Gastroesophageal sphincter (tissue), 3 donors: ENCODE data around the gene MEGF6.

ENCODE experiments used
- POLR2A ChIP-seq, 2 donors: fragments of 450-650 bp; IDR thresholded peaks; one replicate each; pipeline ENCODE4 v1.6.1; 2017; ENCODE audit warnings: antibody characterized with exemption in 2 of 2, mild to moderate bottlenecking in 2 of 2, moderate library complexity in 1 of 2
- TF ChIP-seq, protein P1 (sequence below), 4 experiments: fragments of 200-600 bp in 2 of 4; fragments of 450-650 bp in 2 of 4; sonication (generic) in 1 of 4; IDR thresholded peaks; one replicate each; pipeline ENCODE4 v1.5.1; 2017 to 2019; ENCODE audit warnings: antibody characterized with exemption in 4 of 4, mild to moderate bottlenecking in 2 of 4, moderate library complexity in 2 of 4

GRCh38 chr1:3563125-3563524, 48.2 kb downstream of the MEGF6 start:
- TF ChIP-seq, protein P1, sequence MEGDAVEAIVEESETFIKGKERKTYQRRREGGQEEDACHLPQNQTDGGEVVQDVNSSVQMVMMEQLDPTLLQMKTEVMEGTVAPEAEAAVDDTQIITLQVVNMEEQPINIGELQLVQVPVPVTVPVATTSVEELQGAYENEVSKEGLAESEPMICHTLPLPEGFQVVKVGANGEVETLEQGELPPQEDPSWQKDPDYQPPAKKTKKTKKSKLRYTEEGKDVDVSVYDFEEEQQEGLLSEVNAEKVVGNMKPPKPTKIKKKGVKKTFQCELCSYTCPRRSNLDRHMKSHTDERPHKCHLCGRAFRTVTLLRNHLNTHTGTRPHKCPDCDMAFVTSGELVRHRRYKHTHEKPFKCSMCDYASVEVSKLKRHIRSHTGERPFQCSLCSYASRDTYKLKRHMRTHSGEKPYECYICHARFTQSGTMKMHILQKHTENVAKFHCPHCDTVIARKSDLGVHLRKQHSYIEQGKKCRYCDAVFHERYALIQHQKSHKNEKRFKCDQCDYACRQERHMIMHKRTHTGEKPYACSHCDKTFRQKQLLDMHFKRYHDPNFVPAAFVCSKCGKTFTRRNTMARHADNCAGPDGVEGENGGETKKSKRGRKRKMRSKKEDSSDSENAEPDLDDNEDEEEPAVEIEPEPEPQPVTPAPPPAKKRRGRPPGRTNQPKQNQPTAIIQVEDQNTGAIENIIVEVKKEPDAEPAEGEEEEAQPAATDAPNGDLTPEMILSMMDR (IDR thresholded peaks at IDR 0.05), result no peak
- no peak for TF ChIP-seq POLR2A (IDR thresholded peaks at IDR 0.05)
